ENCODE results near the gene MAPK7. TPM values are rescaled to one million over a fixed set of nuclear protein-coding genes. Genes with fewer than 3 reads are reported as not detected.

Gene MAPK7
- total RNA-seq, 1 experiment from 2014 or later, result 2.1 TPM

- in situ Hi-C loops (cut with HindIII; ENCODE audit: low pct_unique_long_range_greater_than_20kb, low sequenced_read_pairs), result no loop called here
- no peak for DNase-seq (ENCODE audit: low read depth, low spot score)
Measured at GRCh38 chr17:19372011-19372370, 6.3 kb upstream of the MAPK7 start.

GRCh38 chr17:19372439-19372838, 5.9 kb upstream of the MAPK7 start:
- no peak for DNase-seq (ENCODE audit: low read depth, low spot score)
- in situ Hi-C loops (cut with HindIII; ENCODE audit: low pct_unique_long_range_greater_than_20kb, low sequenced_read_pairs), result no loop called here

- in situ Hi-C loops (cut with HindIII; ENCODE audit: low pct_unique_long_range_greater_than_20kb, low sequenced_read_pairs), result no loop called here
- DNase-seq (ENCODE audit: low read depth, low spot score), result no peak
Measured at GRCh38 chr17:19372866-19373504, 5.3 kb upstream of the MAPK7 start.

- DNase-seq (ENCODE audit: low read depth, low spot score), result no peak
- in situ Hi-C loops (cut with HindIII; ENCODE audit: low pct_unique_long_range_greater_than_20kb, low sequenced_read_pairs), result no loop called here
Measured at GRCh38 chr17:19374136-19374535, 4.2 kb upstream of the MAPK7 start.

- no peak for DNase-seq (ENCODE audit: low read depth, low spot score)
- in situ Hi-C loops (cut with HindIII; ENCODE audit: low pct_unique_long_range_greater_than_20kb, low sequenced_read_pairs), result no loop called here
Measured at GRCh38 chr17:19375732-19376131, 2.6 kb upstream of the MAPK7 start.

GRCh38 chr17:19376811-19377210, 1.5 kb upstream of the MAPK7 start:
- in situ Hi-C loops (cut with HindIII; ENCODE audit: low pct_unique_long_range_greater_than_20kb, low sequenced_read_pairs), result no loop called here
- DNase-seq (ENCODE audit: low read depth, low spot score), result peak; percentile 24

- in situ Hi-C loops (cut with HindIII; ENCODE audit: low pct_unique_long_range_greater_than_20kb, low sequenced_read_pairs), result no loop called here
Measured at GRCh38 chr17:19377602-19378415, 489 bp upstream of the MAPK7 start.

GRCh38 chr17:19379361-19380065, 1.2 kb downstream of the MAPK7 start:
- DNase-seq (ENCODE audit: low read depth, low spot score), result no peak
- in situ Hi-C loops (cut with HindIII; ENCODE audit: low pct_unique_long_range_greater_than_20kb, low sequenced_read_pairs), result no loop called here

More at GRCh38 chr17:19377602-19378415, 489 bp upstream of the MAPK7 start:
- peak; percentile 98 for DNase-seq (ENCODE audit: low read depth, low spot score)

- DNase-seq (ENCODE audit: low read depth, low spot score), result no peak
- in situ Hi-C loops (cut with HindIII; ENCODE audit: low pct_unique_long_range_greater_than_20kb, low sequenced_read_pairs), result no loop called here
Measured at GRCh38 chr17:19380481-19381301, 2.4 kb downstream of the MAPK7 start.

GRCh38 chr17:19381361-19381740, 3.1 kb downstream of the MAPK7 start:
- DNase-seq (ENCODE audit: low read depth, low spot score), result no peak
- in situ Hi-C loops (cut with HindIII; ENCODE audit: low pct_unique_long_range_greater_than_20kb, low sequenced_read_pairs), result no loop called here

- DNase-seq (ENCODE audit: low read depth, low spot score), result no peak
- in situ Hi-C loops (cut with HindIII; ENCODE audit: low pct_unique_long_range_greater_than_20kb, low sequenced_read_pairs), result no loop called here
Measured at GRCh38 chr17:19381741-19382444, 3.6 kb downstream of the MAPK7 start.

- DNase-seq (ENCODE audit: low read depth, low spot score), result no peak
- in situ Hi-C loops (cut with HindIII; ENCODE audit: low pct_unique_long_range_greater_than_20kb, low sequenced_read_pairs), result no loop called here
Measured at GRCh38 chr17:19382531-19383444, 4.5 kb downstream of the MAPK7 start.

- in situ Hi-C loops (cut with HindIII; ENCODE audit: low pct_unique_long_range_greater_than_20kb, low sequenced_read_pairs), result no loop called here
- no peak for DNase-seq (ENCODE audit: low read depth, low spot score)
Measured at GRCh38 chr17:19383681-19384470, 5.6 kb downstream of the MAPK7 start.

GRCh38 chr17:19384723-19385391, 6.6 kb downstream of the MAPK7 start:
- in situ Hi-C loops (cut with HindIII; ENCODE audit: low pct_unique_long_range_greater_than_20kb, low sequenced_read_pairs), result no loop called here
- no peak for DNase-seq (ENCODE audit: low read depth, low spot score)

- in situ Hi-C loops (cut with HindIII; ENCODE audit: low pct_unique_long_range_greater_than_20kb, low sequenced_read_pairs), result no loop called here
- DNase-seq (ENCODE audit: low read depth, low spot score), result no peak
Measured at GRCh38 chr17:19385521-19385983, 7.3 kb downstream of the MAPK7 start.

Measured in SK-MEL-5 (cell line).